Trophoblast cell (in vitro differentiated cells and primary cell): ENCODE results near the gene TUT1.
"Not testable (repeated sequence)": the region's sequence is repeated elsewhere in the genome, so short reads cannot be mapped to it uniquely, and the experiment has no call there.

Experiments
- DNase-seq, 2 donors: peaks; one replicate each; pipeline ENCODE4 v3.0.0-alpha.2; 2016
- H2AFZ ChIP-seq: 2 replicates; pipeline ENCODE4 v1.6.1; 2013; ENCODE audit warnings: low read length, moderate library complexity, mild to moderate bottlenecking; ENCODE audit not compliant: insufficient read depth, poor library complexity
- H2AK5ac ChIP-seq: 2 replicates; pipeline ENCODE4 v1.6.1; 2013; ENCODE audit warnings: mild to moderate bottlenecking, low read length
- H2BK120ac ChIP-seq: 2 replicates; pipeline ENCODE4 v1.6.1; 2013; ENCODE audit warnings: low read length, mild to moderate bottlenecking, moderate library complexity; ENCODE audit not compliant: insufficient read depth, poor library complexity
- H2BK12ac ChIP-seq: 2 replicates; pipeline ENCODE4 v1.6.1; 2013; ENCODE audit warnings: mild to moderate bottlenecking, low read length, moderate library complexity
- H2BK5ac ChIP-seq: 2 replicates; pipeline ENCODE4 v1.6.1; 2013; ENCODE audit warnings: low read length, low read depth, moderate library complexity, mild to moderate bottlenecking; ENCODE audit not compliant: poor library complexity
- H3K14ac ChIP-seq: 2 replicates; pipeline ENCODE4 v1.6.1; 2013; ENCODE audit warnings: mild to moderate bottlenecking, low read length
- H3K18ac ChIP-seq: 2 replicates; pipeline ENCODE4 v1.6.1; 2013; ENCODE audit warnings: mild to moderate bottlenecking, low read length
- H3K23ac ChIP-seq: 2 replicates; pipeline ENCODE4 v1.6.1; 2013; ENCODE audit warnings: low read length
- H3K27ac ChIP-seq: 2 replicates; pipeline ENCODE4 v1.5.1; 2013; ENCODE audit warnings: low read depth, mild to moderate bottlenecking, inconsistent platforms, low read length, moderate library complexity
- H3K27me3 ChIP-seq: 2 replicates; pipeline ENCODE4 v1.6.1; 2013; ENCODE audit warnings: inconsistent platforms, mild to moderate bottlenecking, low read length, moderate library complexity; ENCODE audit not compliant: insufficient read depth
- H3K36me3 ChIP-seq, 2 experiments: 1 replicate in 1 of 2; 2 replicates in 1 of 2; pipeline ENCODE4 v1.6.1; 2013; ENCODE audit warnings: low read length in 2 of 2, mild to moderate bottlenecking in 2 of 2, moderate library complexity in 1 of 2; ENCODE audit not compliant: insufficient read depth in 2 of 2, control insufficient read depth in 1 of 2
- H3K4ac ChIP-seq: 2 replicates; pipeline ENCODE4 v1.6.1; 2013; ENCODE audit warnings: low read depth, mild to moderate bottlenecking, low read length, moderate library complexity
- H3K4me1 ChIP-seq, 2 experiments: 1 replicate in 1 of 2; 2 replicates in 1 of 2; pipeline ENCODE4 v1.6.1; 2013; ENCODE audit warnings: low read length in 2 of 2, mild to moderate bottlenecking in 2 of 2, moderate library complexity in 1 of 2; ENCODE audit not compliant: insufficient read depth in 2 of 2, control insufficient read depth in 1 of 2
- H3K4me2 ChIP-seq: 2 replicates; pipeline ENCODE4 v1.6.1; 2013; ENCODE audit warnings: inconsistent platforms, mild to moderate bottlenecking, low read length, moderate library complexity
- H3K4me3 ChIP-seq: 2 replicates; pipeline ENCODE4 v1.5.1; 2013; ENCODE audit warnings: mild to moderate bottlenecking, low read depth, low read length, inconsistent platforms
- H3K79me1 ChIP-seq: one replicate; pipeline ENCODE4 v1.6.1; 2013; ENCODE audit warnings: low read length
- H3K79me2 ChIP-seq: 2 replicates; pipeline ENCODE4 v1.6.1; 2013; ENCODE audit warnings: low read length, mild to moderate bottlenecking; ENCODE audit not compliant: control insufficient read depth, insufficient read depth, poor library complexity
- H3K9ac ChIP-seq: 2 replicates; pipeline ENCODE4 v1.6.1; 2013; ENCODE audit warnings: mild to moderate bottlenecking, low read length
- H3K9me3 ChIP-seq: 2 replicates; pipeline ENCODE4 v1.6.1; 2013; ENCODE audit warnings: low read depth, mild to moderate bottlenecking, control low read depth, inconsistent platforms, low read length; ENCODE audit not compliant: insufficient read depth
- H4K12ac ChIP-seq: 2 replicates; pipeline ENCODE4 v1.6.1; 2013; ENCODE audit warnings: low read depth, mild to moderate bottlenecking, low read length, moderate library complexity
- H4K8ac ChIP-seq: 2 replicates; pipeline ENCODE4 v1.6.1; 2013; ENCODE audit warnings: low read depth, mild to moderate bottlenecking, low read length, moderate library complexity
- H4K91ac ChIP-seq: one replicate; pipeline ENCODE4 v1.6.1; 2013; ENCODE audit warnings: low read depth, mild to moderate bottlenecking, low read length, moderate library complexity
- WGBS: extraction: QIAGEN DNeasy Blood & Tissue Kit; methylation state at CpG from one replicate; pipeline ENCODE4 v1.1.7; 2013; ENCODE audit warnings: missing lambda C conversion rate; ENCODE audit not compliant: insufficient read length, insufficient coverage; ENCODE audit errors: extremely low coverage; 5-methylcytosine and 5-hydroxymethylcytosine counted together

Gene TUT1

GRCh38 chr11:62621567-62622470 lies 30.5 kb upstream of the TUT1 start, which contains the start of gene B3GAT3:
Gene B3GAT3 (minus strand): TSS chr11:62621986. CDS start chr11:62621947, 39 bp downstream.
- Histone ChIP-seq H3K23ac (no peak within 1 kb of the TSS), H2BK12ac (no peak within 1 kb of the TSS), H2BK120ac (no peak within 1 kb of the TSS), H2AFZ (peak within 1 kb of the TSS; percentile 17), H3K4me2 (peak within 1 kb of the TSS; percentile 93), H2AK5ac (peak within 1 kb of the TSS; percentile 31), H3K79me1 (peaks cover 3% of the 10 kb centered on the region), H3K9me3 (no peaks in the 10 kb centered on the region), H3K4ac (peak within 1 kb of the TSS; percentile 32), H3K4me1 (peaks cover 3 to 7% of the 10 kb centered on the region in 2 experiments), H4K91ac (peak within 1 kb of the TSS; percentile 58), H3K36me3 (peaks cover 25 to 26% of the 10 kb centered on the region in 2 experiments), H3K27me3 (no peaks in the 10 kb centered on the region), H3K14ac (peak within 1 kb of the TSS; percentile 60), H2BK5ac (peak within 1 kb of the TSS; percentile 18), H3K18ac (peak within 1 kb of the TSS; percentile 28), H3K9ac (peak within 1 kb of the TSS; percentile 91), H3K79me2 (peaks cover 3% of the 10 kb centered on the region), H3K27ac (peak within 1 kb of the TSS; percentile 74), H3K4me3 (peak within 1 kb of the TSS; percentile 82), H4K12ac (peak within 1 kb of the TSS; percentile 24), H4K8ac (peak within 1 kb of the TSS; percentile 77)
- no CpG with 5 or more reads among the region's 77 CpGs for WGBS
- DNase-seq = peak; percentile 99 to 100

DNA sequence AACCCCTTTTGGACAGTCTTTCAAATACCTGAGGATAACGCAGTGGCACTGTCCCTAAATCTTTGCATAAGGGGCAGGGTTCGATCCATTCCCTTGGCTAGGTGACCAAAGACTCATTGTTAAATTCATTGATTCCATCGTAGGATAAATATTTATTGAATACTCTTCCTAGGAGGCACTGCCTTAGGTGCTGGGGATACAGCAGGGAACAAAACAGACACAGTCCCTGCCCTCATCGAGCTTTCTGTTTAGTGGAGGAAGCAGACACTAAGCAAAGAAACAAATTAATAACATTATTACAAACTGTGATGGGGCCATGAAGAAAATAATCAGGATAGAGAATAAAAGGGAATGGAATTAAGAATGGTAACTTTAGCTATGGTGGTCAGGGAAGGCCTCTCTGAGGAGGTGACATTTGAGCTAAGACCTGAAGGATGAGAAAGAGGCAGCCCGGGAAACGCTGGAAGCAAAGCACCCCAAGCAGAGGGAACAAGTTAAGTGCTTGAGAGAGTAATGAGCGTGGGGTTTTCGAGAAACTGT lies 29.8 kb upstream of the TUT1 start:
- Histone ChIP-seq H3K4me2 (peak overlapping the region; percentile 93), H3K27ac (peak overlapping the region; percentile 74), H3K14ac (peak overlapping the region; percentile 60), H4K12ac (peak overlapping the region; percentile 24), H3K27me3 (no peaks in the 10 kb centered on the region), H3K23ac (no peak overlapping the region), H2BK12ac (no peak overlapping the region), H2AK5ac (peak overlapping the region; percentile 31), H2BK120ac (no peak overlapping the region), H3K79me2 (peaks cover 3% of the 10 kb centered on the region), H4K91ac (peak overlapping the region; percentile 58), H2AFZ (peak overlapping the region; percentile 17), H3K18ac (peak overlapping the region; percentile 28), H3K4me1 (peaks cover 3 to 7% of the 10 kb centered on the region in 2 experiments), H3K4ac (peak overlapping the region; percentile 32), H2BK5ac (peak overlapping the region; percentile 18), H4K8ac (peak overlapping the region; percentile 49), H3K9ac (peak overlapping the region; percentile 91), H3K36me3 (peaks cover 24 to 26% of the 10 kb centered on the region in 2 experiments), H3K9me3 (no peaks in the 10 kb centered on the region), H3K4me3 (peak overlapping the region; percentile 82), H3K79me1 (peaks cover 3% of the 10 kb centered on the region)
- WGBS = no CpG with 5 or more reads among the region's 8 CpGs
- no peak for DNase-seq

DNA sequence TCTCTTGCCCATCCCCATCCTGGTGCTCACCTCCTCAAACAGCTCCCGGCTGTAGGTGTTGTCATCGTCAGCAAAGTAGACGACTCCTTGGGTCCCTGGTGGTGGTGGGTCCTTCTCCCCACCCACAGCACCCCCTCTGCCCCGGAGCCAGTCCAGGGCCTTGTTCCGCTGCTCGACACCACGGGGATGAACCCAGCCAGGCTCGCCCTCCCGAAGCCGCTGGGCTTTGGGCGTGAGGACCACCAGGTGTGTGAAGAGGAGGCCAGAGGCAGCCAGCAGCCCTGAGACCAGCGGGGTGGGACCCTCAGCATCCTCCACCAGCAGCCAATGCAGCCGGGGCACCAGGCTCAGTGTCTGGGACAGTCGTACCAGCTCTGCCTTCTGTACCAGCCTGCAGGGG lies 25.6 kb upstream of the TUT1 start:
- H3K4ac ChIP-seq, H3K18ac ChIP-seq, H3K9me3 ChIP-seq, H3K27me3 ChIP-seq, H3K4me2 ChIP-seq, H3K14ac ChIP-seq, H2AFZ ChIP-seq, H3K23ac ChIP-seq, H3K27ac ChIP-seq, H2BK120ac ChIP-seq, H4K12ac ChIP-seq, H4K91ac ChIP-seq, H3K9ac ChIP-seq, H3K79me2 ChIP-seq, H3K4me3 ChIP-seq, H2BK12ac ChIP-seq, H2AK5ac ChIP-seq, DNase-seq, H4K8ac ChIP-seq, H2BK5ac ChIP-seq: not testable (repeated sequence)
- peaks cover 20% of the 10 kb centered on the region in 2 experiments for H3K36me3 ChIP-seq
- peaks cover 7 to 11% of the 10 kb centered on the region in 2 experiments for H3K4me1 ChIP-seq
- no CpG with 5 or more reads among the region's 14 CpGs for WGBS
- peaks cover 12% of the 10 kb centered on the region for H3K79me1 ChIP-seq

DNA sequence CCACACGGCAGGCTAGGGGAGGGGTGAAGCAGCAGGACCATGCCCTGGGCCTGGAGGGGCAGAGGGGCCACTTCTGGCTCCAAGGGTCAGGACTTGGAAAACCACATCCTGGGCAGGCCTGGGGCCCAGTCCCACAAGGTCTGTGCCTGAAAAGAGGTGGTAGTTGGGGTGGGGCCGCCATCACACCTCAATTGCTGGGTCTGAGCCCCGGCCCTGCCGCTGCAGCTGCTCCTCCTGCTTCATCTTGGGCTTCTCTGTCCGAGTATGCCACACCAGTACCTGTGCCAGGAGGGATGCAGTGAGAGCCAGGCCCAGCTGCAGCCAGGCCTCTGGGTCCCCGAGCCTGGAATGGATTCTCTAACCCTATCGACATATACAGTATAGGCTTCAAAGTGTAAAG lies 24.2 kb upstream of the TUT1 start:
- peaks cover 13 to 15% of the 10 kb centered on the region in 2 experiments for H3K4me1 ChIP-seq
- H4K12ac ChIP-seq = no peak overlapping the region
- H2BK5ac ChIP-seq = no peak overlapping the region
- no peak overlapping the region for H3K27ac ChIP-seq
- no peak overlapping the region for H2BK120ac ChIP-seq
- no peak overlapping the region for H2AFZ ChIP-seq
- DNase-seq = no peak
- H3K79me2 ChIP-seq = peaks cover 9% of the 10 kb centered on the region
- no peak overlapping the region for H4K91ac ChIP-seq
- peaks cover 24 to 27% of the 10 kb centered on the region in 2 experiments for H3K36me3 ChIP-seq
- no peaks in the 10 kb centered on the region for H3K27me3 ChIP-seq
- no peak overlapping the region for H2AK5ac ChIP-seq
- H3K9me3 ChIP-seq = peaks cover 2% of the 10 kb centered on the region
- H3K4me3 ChIP-seq = no peak overlapping the region
- H3K18ac ChIP-seq = no peak overlapping the region
- no peak overlapping the region for H3K9ac ChIP-seq
- no peak overlapping the region for H3K4ac ChIP-seq
- no peak overlapping the region for H4K8ac ChIP-seq
- H3K79me1 ChIP-seq = peaks cover 14% of the 10 kb centered on the region
- peak overlapping the region; percentile 35 for H3K23ac ChIP-seq
- no peak overlapping the region for H3K14ac ChIP-seq
- no CpG with 5 or more reads among the region's 7 CpGs for WGBS
- no peak overlapping the region for H3K4me2 ChIP-seq
- no peak overlapping the region for H2BK12ac ChIP-seq
